Suppressor macrophage (primary cell): ENCODE results near the gene PRR14L.

Experiments used
- DNase-seq, 4 experiments: peaks; one replicate each; pipeline ENCODE4 v3.0.0-alpha.2; 2020 to 2022

Gene PRR14L

GRCh38 chr22:31637891-31638618, 111.9 kb downstream of the PRR14L start:
- DNase-seq = peak; percentile 85 to 93 (median 92)

GRCh38 chr22:31637447-31637890, 112.5 kb downstream of the PRR14L start:
- DNase-seq = peak; percentile 85 to 91 (median 88)

- no peak for DNase-seq
Measured at GRCh38 chr22:31635638-31636306, 114.2 kb downstream of the PRR14L start.

GRCh38 chr22:31631436-31631835, 118.5 kb downstream of the PRR14L start:
- DNase-seq = no peak
